K562 (cell line): ENCODE results near the gene EGR1. TPM values are rescaled to one million over a fixed set of nuclear protein-coding genes. Genes with fewer than 3 reads are reported as not detected.

Experiments used
- BACH1 ChIP-seq: fragments of 200-800 bp; sonication (Bioruptor generic); IDR thresholded peaks from 2 replicates; pipeline ENCODE4 v1.6.1; 2016; ENCODE audit warnings: missing genetic modification characterization, missing compliant biosample characterization
- CBFA2T2 ChIP-seq: fragments of 450-650 bp; conservative IDR thresholded peaks from 2 replicates; pipeline ENCODE4 v1.6.1; 2017; ENCODE audit warnings: mild to moderate bottlenecking
- CHCHD3 ChIP-seq: fragments of 250-450 bp; sonication (Bioruptor Pico); IDR thresholded peaks from 2 replicates; pipeline ENCODE4 v2.1.2; 2022; ENCODE audit warnings: mild to moderate bottlenecking
- CREM ChIP-seq: IDR thresholded peaks from 2 replicates; pipeline ENCODE4 v1.6.1; 2014; ENCODE audit warnings: antibody characterized with exemption, low read depth
- GATAD2A ChIP-seq: fragments of 450-650 bp; IDR thresholded peaks from 2 replicates; pipeline ENCODE4 v1.6.1; 2017
- KLF6 ChIP-seq: fragments of 250-450 bp; sonication (Bioruptor Pico); IDR thresholded peaks from 2 replicates; pipeline ENCODE4 v1.4.0; 2020; ENCODE audit warnings: mild to moderate bottlenecking, moderate library complexity, borderline replicate concordance
- MEF2D ChIP-seq: conservative IDR thresholded peaks from 2 replicates; pipeline ENCODE4 v1.6.1; 2016; ENCODE audit warnings: low read depth, missing genetic modification characterization, missing compliant biosample characterization
- NCOR1 ChIP-seq: fragments of 450-650 bp; IDR thresholded peaks from 2 replicates; pipeline ENCODE4 v1.6.1; 2016; ENCODE audit warnings: mild to moderate bottlenecking, moderate library complexity
- RBM15 ChIP-seq: fragments of 200-400 bp; formaldehyde crosslinking; IDR thresholded peaks from 2 replicates; pipeline ENCODE4 v1.6.1; 2018; ENCODE audit warnings: mild to moderate bottlenecking, low read length, moderate library complexity; ENCODE audit not compliant: insufficient read depth
- SMARCB1 ChIP-seq: IDR thresholded peaks from 2 replicates; pipeline ENCODE4 v1.6.1; 2011; ENCODE audit warnings: improper control_type of control experiment, low read depth; ENCODE audit not compliant: insufficient read length
- SP1 ChIP-seq: sonication (generic); formaldehyde crosslinking; IDR thresholded peaks from 2 replicates; pipeline ENCODE4 v1.8.1; 2022; ENCODE audit warnings: mild to moderate bottlenecking, missing genetic modification reagents
- TEAD4 ChIP-seq, 2 experiments: sonication (generic) in 1 of 2; formaldehyde crosslinking in 1 of 2; IDR thresholded peaks; 2 replicates each; pipeline versions ENCODE4 v1.6.1 to v1.8.0; 2012 to 2022; ENCODE audit warnings: borderline replicate concordance in 1 of 2, inconsistent platforms in 1 of 2, low read length in 1 of 2, mild to moderate bottlenecking in 1 of 2, missing genetic modification reagents in 1 of 2
- ZNF134 ChIP-seq: fragments of 250-450 bp; sonication (Bioruptor Pico); conservative IDR thresholded peaks from 2 replicates; pipeline ENCODE4 v1.4.0; 2020
- ZNF197 ChIP-seq: fragments of 200-800 bp; sonication (Bioruptor generic); IDR thresholded peaks from 2 replicates; pipeline ENCODE4 v1.6.1; 2016; ENCODE audit warnings: low read depth, missing genetic modification characterization, missing compliant biosample characterization
- ZNF316 ChIP-seq: fragments of 450-650 bp; IDR thresholded peaks from 2 replicates; pipeline ENCODE4 v1.6.1; 2016
- ZNF644 ChIP-seq: fragments of 200-800 bp; sonication (Bioruptor generic); IDR thresholded peaks from 2 replicates; pipeline ENCODE4 v1.6.1; 2016; ENCODE audit warnings: low read depth, missing genetic modification characterization, missing compliant biosample characterization
- polyA plus RNA-seq, 8 experiments: library from polyadenylated mRNA; depleted of rRNA in 4 of 8; stranded (reverse) in 5 of 8; unstranded in 3 of 8; fragments of >200 nt; fragmentation: Nextera tagmentation in 2 of 8; fragmentation: Illumina TruSeq in 1 of 8; extraction: Ambion mirVana in 2 of 8; extraction: Trizol in 1 of 8; gene quantifications; 2 replicates each; pipeline versions ENCODE4 v1.2.1 to v1.2.3, GENCODE V29; 2011 to 2014; ENCODE audit warnings: inconsistent platforms in 1 of 8, missing spikeins in 1 of 8
- total RNA-seq, 7 experiments: library from RNA; depleted of rRNA in 6 of 7; stranded (reverse); fragments of >200 nt in 6 of 7; fragmentation: Illumina TruSeq in 2 of 7; extraction: Trizol in 2 of 7; gene quantifications; 2 replicates each; pipeline versions ENCODE4 v1.2.1 to v1.2.3, GENCODE V29; 2011 to 2021; ENCODE audit warnings: low replicate concordance in 1 of 7
- TF ChIP-seq, protein P1 (sequence below), 2 experiments: fragments of 450-650 bp; conservative IDR thresholded peaks; 2 replicates each; pipeline ENCODE4 v1.6.1; 2017; ENCODE audit warnings: mild to moderate bottlenecking in 2 of 2, moderate library complexity in 2 of 2
- TF ChIP-seq, protein P2 (sequence below), 2 experiments: fragments of 450-650 bp in 1 of 2; sonication (generic) in 1 of 2; formaldehyde crosslinking in 1 of 2; IDR thresholded peaks in 1 of 2; conservative IDR thresholded peaks in 1 of 2; 2 replicates each; pipeline versions ENCODE4 v1.6.1 to v1.8.1; 2016 to 2023; ENCODE audit warnings: mild to moderate bottlenecking in 2 of 2, moderate library complexity in 2 of 2, inconsistent platforms in 1 of 2, missing genetic modification reagents in 1 of 2
- TF ChIP-seq, protein P3 (sequence below): sonication (generic); formaldehyde crosslinking; IDR thresholded peaks from 2 replicates; pipeline ENCODE4 v1.8.0; 2022; ENCODE audit warnings: missing genetic modification reagents, mild to moderate bottlenecking, moderate library complexity, borderline replicate concordance
- TF ChIP-seq, protein P4 (sequence below): fragments of 450-650 bp; formaldehyde crosslinking; IDR thresholded peaks from 2 replicates; pipeline ENCODE4 v1.4.0; 2022; ENCODE audit warnings: mild to moderate bottlenecking, moderate library complexity
- TF ChIP-seq, protein P5 (sequence below), 2 experiments: IDR thresholded peaks; 2 replicates each; pipeline ENCODE4 v1.6.1; 2011; ENCODE audit warnings: borderline replicate concordance in 1 of 2, control low read depth in 1 of 2, low read depth in 1 of 2, low read length in 1 of 2, mild to moderate bottlenecking in 1 of 2, mixed read lengths in 1 of 2, moderate library complexity in 1 of 2; ENCODE audit not compliant: insufficient read depth in 1 of 2, insufficient read length in 1 of 2, poor library complexity in 1 of 2, severe bottlenecking in 1 of 2; ENCODE audit errors: extremely low read depth in 1 of 2

The EGR1 gene
- total and polyA plus RNA-seq, 9 of the 15 experiments (the other 6 are each of a cell fraction or from before 2014, with no cell fraction given) = 1.3 to 132 (median 21.5) TPM

DNA sequence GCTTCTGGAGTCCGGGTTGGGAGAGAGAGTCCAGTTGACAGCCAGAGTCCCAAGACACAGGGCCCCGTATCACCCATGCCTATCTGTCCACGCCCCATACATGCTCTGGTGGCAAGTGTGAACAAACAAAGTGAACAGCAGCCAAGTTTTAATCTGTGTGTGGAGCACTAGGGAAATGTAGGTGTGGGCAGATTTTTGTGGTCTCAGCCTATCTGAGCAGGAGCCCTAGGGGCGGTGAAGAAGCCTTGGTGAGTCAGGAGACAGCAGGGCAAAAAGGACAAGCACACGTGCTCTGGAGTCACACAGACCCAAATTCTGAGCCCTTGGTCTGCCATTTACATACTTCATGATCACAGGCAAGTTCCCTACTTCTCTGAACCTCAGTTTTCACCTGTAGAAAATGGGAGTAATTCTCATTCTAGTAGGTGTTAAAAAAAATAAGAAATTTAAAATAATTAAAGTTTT, 23.2 kb downstream of the EGR1 start (continued):
- TF ChIP-seq TEAD4 (IDR thresholded peaks at IDR 0.05; ENCODE audit: low read length) (peak; percentile 51; the same call in 1 of the 2 replicates), TEAD4 (CRISPR knock-in tag; IDR thresholded peaks at IDR 0.05; ENCODE audit: borderline replicate concordance) (no peak), BACH1 (tag) (peak; percentile 39; the same call in 1 of the 2 replicates), RBM15 (no peak), GATAD2A (peak; percentile 56; the same call in 1 of the 2 replicates), SMARCB1 (peak; percentile 46), CBFA2T2 (peak; percentile 24), CHCHD3 (no peak), NCOR1 (0 out of 2 replicates have a peak, but pooled peaks have one; percentile 18), KLF6 (CRISPR knock-in tag) (0 out of 2 replicates have a peak, but pooled peaks have one; percentile 56), CREM (peak; percentile 59), ZNF644 (tag) (0 out of 2 replicates have a peak, but pooled peaks have one; percentile 30), MEF2D (tag) (peak; percentile 64; the same call in 1 of the 2 replicates), ZNF134 (CRISPR knock-in tag) (peak; percentile 37; the same call in 1 of the 2 replicates), ZNF197 (CRISPR knock-in tag) (peak; percentile 67; the same call in 1 of the 2 replicates), ZNF316 (0 out of 2 replicates have a peak, but pooled peaks have one; percentile 4), SP1 (CRISPR knock-in tag) (0 out of 2 replicates have a peak, but pooled peaks have one; percentile 22)
- TF ChIP-seq, protein P1, sequence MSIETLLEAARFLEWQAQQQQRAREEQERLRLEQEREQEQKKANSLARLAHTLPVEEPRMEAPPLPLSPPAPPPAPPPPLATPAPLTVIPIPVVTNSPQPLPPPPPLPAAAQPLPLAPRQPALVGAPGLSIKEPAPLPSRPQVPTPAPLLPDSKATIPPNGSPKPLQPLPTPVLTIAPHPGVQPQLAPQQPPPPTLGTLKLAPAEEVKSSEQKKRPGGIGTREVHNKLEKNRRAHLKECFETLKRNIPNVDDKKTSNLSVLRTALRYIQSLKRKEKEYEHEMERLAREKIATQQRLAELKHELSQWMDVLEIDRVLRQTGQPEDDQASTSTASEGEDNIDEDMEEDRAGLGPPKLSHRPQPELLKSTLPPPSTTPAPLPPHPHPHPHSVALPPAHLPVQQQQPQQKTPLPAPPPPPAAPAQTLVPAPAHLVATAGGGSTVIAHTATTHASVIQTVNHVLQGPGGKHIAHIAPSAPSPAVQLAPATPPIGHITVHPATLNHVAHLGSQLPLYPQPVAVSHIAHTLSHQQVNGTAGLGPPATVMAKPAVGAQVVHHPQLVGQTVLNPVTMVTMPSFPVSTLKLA (conservative IDR thresholded peaks at IDR 0.05) = peak; percentile 76 to 90
- TF ChIP-seq, protein P2, sequence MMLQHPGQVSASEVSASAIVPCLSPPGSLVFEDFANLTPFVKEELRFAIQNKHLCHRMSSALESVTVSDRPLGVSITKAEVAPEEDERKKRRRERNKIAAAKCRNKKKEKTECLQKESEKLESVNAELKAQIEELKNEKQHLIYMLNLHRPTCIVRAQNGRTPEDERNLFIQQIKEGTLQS (IDR thresholded peaks at IDR 0.05) = peak; percentile 59; the same call in 1 of the 2 replicates
- TF ChIP-seq, protein P2 (CRISPR knock-in tag; conservative IDR thresholded peaks at IDR 0.05) = no peak; the same call in 1 of the 2 replicates
- TF ChIP-seq, protein P3, sequence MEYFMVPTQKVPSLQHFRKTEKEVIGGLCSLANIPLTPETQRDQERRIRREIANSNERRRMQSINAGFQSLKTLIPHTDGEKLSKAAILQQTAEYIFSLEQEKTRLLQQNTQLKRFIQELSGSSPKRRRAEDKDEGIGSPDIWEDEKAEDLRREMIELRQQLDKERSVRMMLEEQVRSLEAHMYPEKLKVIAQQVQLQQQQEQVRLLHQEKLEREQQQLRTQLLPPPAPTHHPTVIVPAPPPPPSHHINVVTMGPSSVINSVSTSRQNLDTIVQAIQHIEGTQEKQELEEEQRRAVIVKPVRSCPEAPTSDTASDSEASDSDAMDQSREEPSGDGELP = peak; percentile 27; the same call in 1 of the 2 replicates
- TF ChIP-seq, protein P4, sequence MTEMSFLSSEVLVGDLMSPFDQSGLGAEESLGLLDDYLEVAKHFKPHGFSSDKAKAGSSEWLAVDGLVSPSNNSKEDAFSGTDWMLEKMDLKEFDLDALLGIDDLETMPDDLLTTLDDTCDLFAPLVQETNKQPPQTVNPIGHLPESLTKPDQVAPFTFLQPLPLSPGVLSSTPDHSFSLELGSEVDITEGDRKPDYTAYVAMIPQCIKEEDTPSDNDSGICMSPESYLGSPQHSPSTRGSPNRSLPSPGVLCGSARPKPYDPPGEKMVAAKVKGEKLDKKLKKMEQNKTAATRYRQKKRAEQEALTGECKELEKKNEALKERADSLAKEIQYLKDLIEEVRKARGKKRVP (CRISPR knock-in tag) = 0 out of 2 replicates have a peak, but pooled peaks have one; percentile 22
- TF ChIP-seq, protein P5, sequence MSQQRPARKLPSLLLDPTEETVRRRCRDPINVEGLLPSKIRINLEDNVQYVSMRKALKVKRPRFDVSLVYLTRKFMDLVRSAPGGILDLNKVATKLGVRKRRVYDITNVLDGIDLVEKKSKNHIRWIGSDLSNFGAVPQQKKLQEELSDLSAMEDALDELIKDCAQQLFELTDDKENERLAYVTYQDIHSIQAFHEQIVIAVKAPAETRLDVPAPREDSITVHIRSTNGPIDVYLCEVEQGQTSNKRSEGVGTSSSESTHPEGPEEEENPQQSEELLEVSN (IDR thresholded peaks at IDR 0.05; ENCODE audit: borderline replicate concordance in 1 of 2, extremely low read depth in 1 of 2, insufficient read depth in 1 of 2, insufficient read length in 1 of 2, low read depth in 1 of 2, low read length in 1 of 2, poor library complexity in 1 of 2, severe bottlenecking in 1 of 2) = peak; percentile 73 to 86
